HG03432 (cell line): ENCODE data around the gene ZNF823.
"Not testable (repeated sequence)": the region's sequence is repeated elsewhere in the genome, so short reads cannot be mapped to it uniquely, and the experiment has no call there.

Source experiments
- ATAC-seq: cut with Tn5 transposase; IDR thresholded peaks from one replicate; pipeline ENCODE4 v1.9.1; 2021; ENCODE audit warnings: mild to moderate bottlenecking, moderate library complexity; ENCODE audit not compliant: unreplicated experiment

The ZNF823 gene

GRCh38 chr19:11738746-11739620 is at the start of gene ZNF823:
ZNF823 (minus strand) TSS chr19:11738946; CDS start chr19:11738819, 127 bp downstream.
- ATAC-seq, result peak; percentile 84

GRCh38 chr19:11787536-11787935 is 48.8 kb upstream of the ZNF823 start:
- no peak for ATAC-seq

GRCh38 chr19:11784356-11784755 is 45.6 kb upstream of the ZNF823 start:
- no peak for ATAC-seq

GRCh38 chr19:11783767-11784166 is 45.0 kb upstream of the ZNF823 start:
- ATAC-seq, result no peak

GRCh38 chr19:11781295-11782057 is 42.7 kb upstream of the ZNF823 start:
- ATAC-seq, result no peak

GRCh38 chr19:11780431-11781020 is 41.8 kb upstream of the ZNF823 start:
- no peak for ATAC-seq

- ATAC-seq, result not testable (repeated sequence)
These were observed 37.9 kb upstream of the ZNF823 start for GRCh38 chr19:11776669-11777068.

GRCh38 chr19:11771520-11771919 is 32.8 kb upstream of the ZNF823 start:
- ATAC-seq, result not testable (repeated sequence)

GRCh38 chr19:11769995-11770394 is 31.2 kb upstream of the ZNF823 start:
- ATAC-seq, result no peak

GRCh38 chr19:11767633-11768133 is 28.9 kb upstream of the ZNF823 start:
- peak; percentile 30 for ATAC-seq

- ATAC-seq, result peak; percentile 91
These were observed 28.1 kb upstream of the ZNF823 start, which contains the start of gene ZNF441 for GRCh38 chr19:11766597-11767591. ZNF441 (plus strand) TSS chr19:11767000; CDS start chr19:11767194, 194 bp downstream.

- ATAC-seq, result no peak
These were observed 24.9 kb upstream of the ZNF823 start for GRCh38 chr19:11763611-11764010.

GRCh38 chr19:11763117-11763516 is 24.4 kb upstream of the ZNF823 start:
- ATAC-seq, result no peak

GRCh38 chr19:11759805-11760204 is 21.1 kb upstream of the ZNF823 start:
- no peak for ATAC-seq

- ATAC-seq, result no peak
These were observed 18.2 kb upstream of the ZNF823 start for GRCh38 chr19:11756965-11757364.

- no peak for ATAC-seq
These were observed 15.9 kb upstream of the ZNF823 start for GRCh38 chr19:11754663-11755062.

- ATAC-seq, result no peak
These were observed 13.5 kb upstream of the ZNF823 start for GRCh38 chr19:11752244-11752736.

- ATAC-seq, result no peak
These were observed 11.0 kb upstream of the ZNF823 start for GRCh38 chr19:11749751-11750150.

- ATAC-seq, result no peak
These were observed 8.5 kb upstream of the ZNF823 start for GRCh38 chr19:11747277-11747676.

- no peak for ATAC-seq
These were observed 7.1 kb upstream of the ZNF823 start for GRCh38 chr19:11745869-11746268.
